ENCODE results near the gene ELOVL7.

DNA sequence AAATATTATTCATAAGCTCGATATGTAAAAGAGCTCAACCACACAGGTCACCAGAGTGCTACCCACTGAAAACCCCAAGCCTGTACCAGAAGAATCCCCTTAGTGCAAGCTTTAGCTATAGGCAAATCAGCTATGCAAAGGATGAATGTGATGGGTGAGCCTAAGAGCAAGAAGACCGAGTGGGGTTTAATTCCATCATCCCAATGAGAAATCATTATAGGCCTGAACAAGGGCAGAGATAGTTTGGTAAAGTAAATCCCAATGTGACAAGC, 21.8 kb downstream of the ELOVL7 start:
- TF ChIP-seq, protein P1, sequence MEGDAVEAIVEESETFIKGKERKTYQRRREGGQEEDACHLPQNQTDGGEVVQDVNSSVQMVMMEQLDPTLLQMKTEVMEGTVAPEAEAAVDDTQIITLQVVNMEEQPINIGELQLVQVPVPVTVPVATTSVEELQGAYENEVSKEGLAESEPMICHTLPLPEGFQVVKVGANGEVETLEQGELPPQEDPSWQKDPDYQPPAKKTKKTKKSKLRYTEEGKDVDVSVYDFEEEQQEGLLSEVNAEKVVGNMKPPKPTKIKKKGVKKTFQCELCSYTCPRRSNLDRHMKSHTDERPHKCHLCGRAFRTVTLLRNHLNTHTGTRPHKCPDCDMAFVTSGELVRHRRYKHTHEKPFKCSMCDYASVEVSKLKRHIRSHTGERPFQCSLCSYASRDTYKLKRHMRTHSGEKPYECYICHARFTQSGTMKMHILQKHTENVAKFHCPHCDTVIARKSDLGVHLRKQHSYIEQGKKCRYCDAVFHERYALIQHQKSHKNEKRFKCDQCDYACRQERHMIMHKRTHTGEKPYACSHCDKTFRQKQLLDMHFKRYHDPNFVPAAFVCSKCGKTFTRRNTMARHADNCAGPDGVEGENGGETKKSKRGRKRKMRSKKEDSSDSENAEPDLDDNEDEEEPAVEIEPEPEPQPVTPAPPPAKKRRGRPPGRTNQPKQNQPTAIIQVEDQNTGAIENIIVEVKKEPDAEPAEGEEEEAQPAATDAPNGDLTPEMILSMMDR (IDR thresholded peaks at IDR 0.05 in 8 of 11, conservative IDR thresholded peaks at IDR 0.05 in 3 of 11), result no peak
- no peak for TF ChIP-seq POLR2A (IDR thresholded peaks at IDR 0.05)
